HCT116 (cell line): ENCODE results near the gene AGAP2. TPM values are rescaled to one million over a fixed set of nuclear protein-coding genes. Genes with fewer than 3 reads are reported as not detected.

Experiments
- ATAC-seq: fragments of 200-7000 bp; cut with Tn5 transposase; 2 replicates; pipeline ENCODE4 v1.9.1; 2020; ENCODE audit warnings: mild to moderate bottlenecking, moderate library complexity
- BruUV-seq: library from RNA; stranded (reverse); fragments of 400-500 nt; replicated peaks from 2 replicates; lab custom pipeline; 2021; lab: Mats Ljungman, UMichigan
- CTCF ChIA-PET: fragments of 300-600 bp; sonication (Branson Sonifier 250); formaldehyde crosslinking; loops from one replicate; lab custom pipeline; 2021; ENCODE audit warnings: antibody characterized with exemption; lab: Charles Lee
- POLR2A ChIA-PET: fragments of 300-600, 350-600 bp; sonication (Branson Sonifier 250); formaldehyde crosslinking; loops from one replicate; lab custom pipeline; 2021; ENCODE audit warnings: antibody characterized with exemption; lab: Charles Lee
- RAD21 ChIA-PET, 2 experiments: fragments of 300-600 bp; sonication (Branson Sonifier 250); formaldehyde crosslinking; loops; one replicate each; lab custom pipeline; 2023; ENCODE audit warnings: low total read pairs in 2 of 2; ENCODE audit not compliant: uncharacterized antibody in 2 of 2, unreplicated experiment in 2 of 2, low non-redundant PET in 1 of 2; lab: Charles Lee
- DNase-seq: peaks from one replicate; pipeline ENCODE4 v3.0.0-alpha.2; 2010; ENCODE audit warnings: low read depth, low spot score
- H2AFZ ChIP-seq: fragments of 200-600 bp; shearing (Covaris generic), sonication (generic); 2 replicates; pipeline ENCODE4 v1.6.1; 2017; ENCODE audit warnings: low read depth, mixed run types, mixed read lengths, antibody characterized with exemption, low read length; ENCODE audit not compliant: poor library complexity, severe bottlenecking
- H3K27ac ChIP-seq: 2 replicates; pipeline ENCODE4 v1.5.1; 2012; ENCODE audit warnings: low read depth, low read length
- H3K27me3 ChIP-seq: fragments of 200-600 bp; sonication (generic); 2 replicates; pipeline ENCODE4 v1.6.1; 2016; ENCODE audit warnings: mixed run types, low read length, mixed read lengths; ENCODE audit not compliant: insufficient read depth
- H3K36me3 ChIP-seq, 2 experiments: fragments of 200-500 bp in 1 of 2; fragments of 200-600 bp in 1 of 2; sonication (Bioruptor generic) in 1 of 2; sonication (generic) in 1 of 2; 2 replicates each; pipeline versions ENCODE4 v1.5.1 to v1.6.1; 2014 to 2016; ENCODE audit warnings: low read length in 2 of 2, inconsistent platforms in 1 of 2, mixed read lengths in 1 of 2, mixed run types in 1 of 2; ENCODE audit not compliant: insufficient read depth in 2 of 2, control insufficient read depth in 1 of 2
- H3K4me1 ChIP-seq, 2 experiments: fragments of 200-600 bp in 1 of 2; sonication (generic) in 1 of 2; 2 replicates each; pipeline versions ENCODE4 v1.5.1 to v1.6.1; 2012 to 2017; ENCODE audit warnings: low read length in 2 of 2, inconsistent platforms in 1 of 2, mild to moderate bottlenecking in 1 of 2, mixed read lengths in 1 of 2, mixed run types in 1 of 2, moderate library complexity in 1 of 2; ENCODE audit not compliant: insufficient read depth in 2 of 2, control insufficient read depth in 1 of 2
- H3K4me2 ChIP-seq: fragments of 200-600 bp; sonication (generic); 2 replicates; pipeline ENCODE4 v1.6.1; 2017; ENCODE audit warnings: mixed run types, low read length, mixed read lengths
- H3K4me3 ChIP-seq, 2 experiments: fragments of 200-600 bp in 1 of 2; sonication (generic) in 1 of 2; replicated peaks in 1 of 2; 2 replicates each; pipeline ENCODE4 v1.5.1; 2011 to 2016; ENCODE audit warnings: low read length in 2 of 2, control low read depth in 1 of 2, low read depth in 1 of 2, mild to moderate bottlenecking in 1 of 2, mixed read lengths in 1 of 2, mixed run types in 1 of 2
- H3K79me2 ChIP-seq: fragments of 200-600 bp; sonication (generic); 2 replicates; pipeline ENCODE4 v1.6.1; 2017; ENCODE audit warnings: mild to moderate bottlenecking, mixed run types, low read length, moderate library complexity, mixed read lengths; ENCODE audit not compliant: insufficient read depth
- H3K9ac ChIP-seq: fragments of 200-600 bp; sonication (generic); 2 replicates; pipeline ENCODE4 v1.6.1; 2016; ENCODE audit warnings: low read length, mixed read lengths
- H3K9me2 ChIP-seq: fragments of 200-600 bp; sonication (generic), shearing (Covaris generic); 2 replicates; pipeline ENCODE4 v1.6.1; 2017; ENCODE audit warnings: mixed run types, mild to moderate bottlenecking, moderate library complexity; ENCODE audit not compliant: insufficient read depth
- H3K9me3 ChIP-seq, 2 experiments: fragments of 200-500 bp in 1 of 2; fragments of 200-600 bp in 1 of 2; sonication (Bioruptor generic) in 1 of 2; sonication (generic) in 1 of 2; 2 replicates each; pipeline ENCODE4 v1.6.1; 2014 to 2017; ENCODE audit warnings: low read length in 2 of 2, mixed read lengths in 2 of 2, inconsistent platforms in 1 of 2, low read depth in 1 of 2, mild to moderate bottlenecking in 1 of 2, mixed run types in 1 of 2, moderate library complexity in 1 of 2; ENCODE audit not compliant: control insufficient read depth in 1 of 2, insufficient read depth in 1 of 2
- H4K20me1 ChIP-seq: fragments of 200-600 bp; sonication (generic), shearing (Covaris generic); 2 replicates; pipeline ENCODE4 v1.6.1; 2017; ENCODE audit warnings: mixed run types, mild to moderate bottlenecking, moderate library complexity; ENCODE audit not compliant: insufficient read depth
- CBX3 ChIP-seq: IDR thresholded peaks from 2 replicates; pipeline ENCODE4 v1.6.1; 2012; ENCODE audit warnings: low read depth
- CEBPB ChIP-seq: IDR thresholded peaks from 2 replicates; pipeline ENCODE4 v1.6.1; 2012; ENCODE audit warnings: low read depth
- CTCF ChIP-seq, 3 experiments: fragments of 200-600 bp in 1 of 3; sonication (generic) in 1 of 3; IDR thresholded peaks in 2 of 3; conservative IDR thresholded peaks in 1 of 3; 2 replicates each; pipeline ENCODE4 v1.5.1; 2012 to 2017; ENCODE audit warnings: low read depth in 2 of 3, low read length in 2 of 3, antibody characterized with exemption in 1 of 3, borderline replicate concordance in 1 of 3, control low read depth in 1 of 3, mild to moderate bottlenecking in 1 of 3, mixed read lengths in 1 of 3, mixed run types in 1 of 3, moderate library complexity in 1 of 3; ENCODE audit not compliant: insufficient read depth in 1 of 3
- EGR1 ChIP-seq: IDR thresholded peaks from 2 replicates; pipeline ENCODE4 v1.6.1; 2012; ENCODE audit warnings: low read depth
- ELF1 ChIP-seq: IDR thresholded peaks from 2 replicates; pipeline ENCODE4 v1.6.1; 2012; ENCODE audit warnings: low read depth, borderline replicate concordance
- EZH2phosphoT487 ChIP-seq: fragments of 200-600 bp; IDR thresholded peaks from 2 replicates; pipeline ENCODE4 v1.6.1; 2018; ENCODE audit warnings: antibody characterized with exemption, borderline replicate concordance
- FOSL1 ChIP-seq: IDR thresholded peaks from 2 replicates; pipeline ENCODE4 v1.6.1; 2012; ENCODE audit warnings: low read depth
- MAX ChIP-seq: IDR thresholded peaks from 2 replicates; pipeline ENCODE4 v1.6.1; 2012
- POLR2AphosphoS5 ChIP-seq: IDR thresholded peaks from 2 replicates; pipeline ENCODE4 v1.6.1; 2011; ENCODE audit warnings: mild to moderate bottlenecking, low read depth, low read length, moderate library complexity
- RAD21 ChIP-seq: IDR thresholded peaks from 2 replicates; pipeline ENCODE4 v1.6.1; 2012; ENCODE audit warnings: low read depth, mild to moderate bottlenecking
- SIN3A ChIP-seq: IDR thresholded peaks from 2 replicates; pipeline ENCODE4 v1.6.1; 2012; ENCODE audit warnings: low read depth
- SP1 ChIP-seq: IDR thresholded peaks from 2 replicates; pipeline ENCODE4 v1.6.1; 2012; ENCODE audit warnings: low read depth
- SRF ChIP-seq: IDR thresholded peaks from 2 replicates; pipeline ENCODE4 v1.6.1; 2012; ENCODE audit warnings: low read depth
- TCF7L2 ChIP-seq: IDR thresholded peaks from 2 replicates; pipeline ENCODE4 v1.7.0; 2011; ENCODE audit warnings: borderline replicate concordance, inconsistent platforms; ENCODE audit not compliant: insufficient read depth, insufficient read length; ENCODE audit errors: extremely low read depth
- YY1 ChIP-seq: IDR thresholded peaks from 2 replicates; pipeline ENCODE4 v1.6.1; 2011; ENCODE audit warnings: low read length, low read depth, moderate library complexity, mild to moderate bottlenecking; ENCODE audit not compliant: insufficient replicate concordance; ENCODE audit errors: extremely low read depth
- ZBTB33 ChIP-seq: IDR thresholded peaks from 2 replicates; pipeline ENCODE4 v1.6.1; 2011; ENCODE audit warnings: mild to moderate bottlenecking, low read length, moderate library complexity; ENCODE audit not compliant: insufficient replicate concordance; ENCODE audit errors: extremely low read depth
- ZFX ChIP-seq: fragments of 450-650 bp; IDR thresholded peaks from 2 replicates; pipeline ENCODE4 v1.6.1; 2017
- ZNF274 ChIP-seq: fragments of 200-500 bp; sonication (Bioruptor generic); IDR thresholded peaks from 2 replicates; pipeline ENCODE4 v1.6.1; 2014; ENCODE audit warnings: mild to moderate bottlenecking, low read depth, low read length, inconsistent platforms
- intact Hi-C: fragments of 100-400 bp; cut with micrococcal nuclease; formaldehyde crosslinking; loops from 2 replicates; pipeline ENCODE4 v1.10.0; 2022
- total RNA-seq: library from RNA; stranded (reverse); gene quantifications from one replicate; pipeline ENCODE4 v1.2.1, GENCODE V29; 2021; ENCODE audit not compliant: unreplicated experiment

AGAP2 gene
- total RNA-seq, 1 experiment from 2014 or later = 15.8 TPM

GRCh38 chr12:57688931-57689330, 49.6 kb downstream of the AGAP2 start:
- DNase-seq (no peak), ATAC-seq (no peak)
- H3K9me3 ChIP-seq = no peaks in the 10 kb centered on the region
- intact Hi-C loops = no loop called here
- no peak overlapping the region for H3K9ac ChIP-seq
- H3K79me2 ChIP-seq = no peaks in the 10 kb centered on the region
- no TSS peak for BruUV-seq
- no peak overlapping the region for H2AFZ ChIP-seq
- no peaks in the 10 kb centered on the region for H3K36me3 ChIP-seq
- peaks cover 0 to 4% of the 10 kb centered on the region in 2 experiments; a peak in 1 of 4 replicates for H3K4me1 ChIP-seq
- ChIA-PET CTCF (no interaction called here), POLR2A (no interaction called here), RAD21 (no interaction called here)
- H4K20me1 ChIP-seq = no peaks in the 10 kb centered on the region
- H3K9me2 ChIP-seq = no peaks in the 10 kb centered on the region
- no peak overlapping the region for H3K4me2 ChIP-seq
- no peak overlapping the region for H3K4me3 ChIP-seq
- H3K27ac ChIP-seq = no peak overlapping the region
- no peaks in the 10 kb centered on the region for H3K27me3 ChIP-seq
- no peak for TF ChIP-seq ZFX

GRCh38 chr12:57687862-57688261, 50.7 kb downstream of the AGAP2 start:
- Histone ChIP-seq H4K20me1 (no peaks in the 10 kb centered on the region), H3K4me3 (no peak overlapping the region), H3K9ac (no peak overlapping the region), H2AFZ (no peak overlapping the region), H3K9me2 (no peaks in the 10 kb centered on the region), H3K9me3 (no peaks in the 10 kb centered on the region), H3K79me2 (no peaks in the 10 kb centered on the region), H3K4me2 (no peak overlapping the region), H3K36me3 (no peaks in the 10 kb centered on the region), H3K27ac (no peak overlapping the region), H3K27me3 (no peaks in the 10 kb centered on the region), H3K4me1 (no peaks in the 10 kb centered on the region)
- POLR2A ChIA-PET = no interaction called here
- CTCF ChIA-PET = no interaction called here
- RAD21 ChIA-PET = no interaction called here
- ATAC-seq = no peak
- intact Hi-C loops = no loop called here
- BruUV-seq = no TSS peak
- no peak for DNase-seq
- TF ChIP-seq CTCF (IDR thresholded peaks at IDR 0.05 in 2 of 3, conservative IDR thresholded peaks at IDR 0.05 in 1 of 3; ENCODE audit: borderline replicate concordance in 1 of 3, insufficient read depth in 1 of 3, low read depth in 2 of 3, low read length in 2 of 3) (no peak), POLR2AphosphoS5 (no peak), YY1 (no peak), SIN3A (no peak), CBX3 (no peak), FOSL1 (no peak), RAD21 (no peak), TCF7L2 (no peak), SRF (no peak), EZH2phosphoT487 (no peak), MAX (no peak), EGR1 (no peak), SP1 (no peak), ZBTB33 (no peak), ZNF274 (no peak), CEBPB (no peak), ELF1 (no peak)
